GM15510 (cell line): Measurements from ENCODE around the gene DNAH3.

ENCODE experiments used
- POLR2A ChIP-seq: IDR thresholded peaks from 3 replicates; pipeline ENCODE4 v1.6.1; 2011; ENCODE audit warnings: borderline replicate concordance; ENCODE audit not compliant: insufficient read length; ENCODE audit errors: extremely low read depth

Gene DNAH3

GRCh38 chr16:20911361-20911760 is 239.3 kb downstream of the DNAH3 start:
- no peak for TF ChIP-seq POLR2A

- no peak for TF ChIP-seq POLR2A
Observed at GRCh38 chr16:20910781-20911321, 239.8 kb downstream of the DNAH3 start.

GRCh38 chr16:20906341-20907255 is 244.0 kb downstream of the DNAH3 start:
- TF ChIP-seq POLR2A, result no peak

GRCh38 chr16:20905576-20905975 is 245.1 kb downstream of the DNAH3 start:
- no peak for TF ChIP-seq POLR2A

- no peak for TF ChIP-seq POLR2A
Observed at GRCh38 chr16:20904507-20905081, 246.1 kb downstream of the DNAH3 start.

- no peak for TF ChIP-seq POLR2A
Observed at GRCh38 chr16:20903899-20904506, 246.6 kb downstream of the DNAH3 start.

- TF ChIP-seq POLR2A, result no peak
Observed at GRCh38 chr16:20903116-20903898, 247.3 kb downstream of the DNAH3 start.

GRCh38 chr16:20902426-20902825 is 248.2 kb downstream of the DNAH3 start:
- no peak for TF ChIP-seq POLR2A

- no peak for TF ChIP-seq POLR2A
Observed at GRCh38 chr16:20901436-20902112, 249.1 kb downstream of the DNAH3 start.

GRCh38 chr16:20901068-20901435 is 249.6 kb downstream of the DNAH3 start:
- peak; percentile 8 for TF ChIP-seq POLR2A

GRCh38 chr16:20900299-20901067 is 250.2 kb downstream of the DNAH3 start, which contains the start of the genes DCUN1D3 and LYRM1:
Gene DCUN1D3, minus strand, starts transcription at chr16:20900358. Its CDS starts 37,820 bp downstream, at chr16:20862538.
Gene LYRM1, plus strand, starts transcription at chr16:20900771. Its CDS starts 14,785 bp downstream, at chr16:20915556.
- TF ChIP-seq POLR2A, result peak; percentile 78

- no peak for TF ChIP-seq POLR2A
Observed at GRCh38 chr16:20899477-20900298, 251.0 kb downstream of the DNAH3 start.

GRCh38 chr16:20899071-20899470 is 251.6 kb downstream of the DNAH3 start:
- no peak for TF ChIP-seq POLR2A

- no peak for TF ChIP-seq POLR2A
Observed at GRCh38 chr16:20897922-20898321, 252.7 kb downstream of the DNAH3 start.
